Activated T-helper 1 cell treated with Interleukin-2 at 50 U/mL for 16 hours (primary cell): Measurements from ENCODE around the gene EPB41L5.
A peak's percentile ranks its signal among the peaks of the same experiment; 100 is the strongest.
"Not testable (repeated sequence)": the region's sequence is repeated elsewhere in the genome, so short reads cannot be mapped to it uniquely, and the experiment has no call there.

Experiments
- DNase-seq: peaks from one replicate; pipeline ENCODE4 v3.0.0-alpha.2; 2020; ENCODE audit warnings: low read depth

The EPB41L5 gene

DNA sequence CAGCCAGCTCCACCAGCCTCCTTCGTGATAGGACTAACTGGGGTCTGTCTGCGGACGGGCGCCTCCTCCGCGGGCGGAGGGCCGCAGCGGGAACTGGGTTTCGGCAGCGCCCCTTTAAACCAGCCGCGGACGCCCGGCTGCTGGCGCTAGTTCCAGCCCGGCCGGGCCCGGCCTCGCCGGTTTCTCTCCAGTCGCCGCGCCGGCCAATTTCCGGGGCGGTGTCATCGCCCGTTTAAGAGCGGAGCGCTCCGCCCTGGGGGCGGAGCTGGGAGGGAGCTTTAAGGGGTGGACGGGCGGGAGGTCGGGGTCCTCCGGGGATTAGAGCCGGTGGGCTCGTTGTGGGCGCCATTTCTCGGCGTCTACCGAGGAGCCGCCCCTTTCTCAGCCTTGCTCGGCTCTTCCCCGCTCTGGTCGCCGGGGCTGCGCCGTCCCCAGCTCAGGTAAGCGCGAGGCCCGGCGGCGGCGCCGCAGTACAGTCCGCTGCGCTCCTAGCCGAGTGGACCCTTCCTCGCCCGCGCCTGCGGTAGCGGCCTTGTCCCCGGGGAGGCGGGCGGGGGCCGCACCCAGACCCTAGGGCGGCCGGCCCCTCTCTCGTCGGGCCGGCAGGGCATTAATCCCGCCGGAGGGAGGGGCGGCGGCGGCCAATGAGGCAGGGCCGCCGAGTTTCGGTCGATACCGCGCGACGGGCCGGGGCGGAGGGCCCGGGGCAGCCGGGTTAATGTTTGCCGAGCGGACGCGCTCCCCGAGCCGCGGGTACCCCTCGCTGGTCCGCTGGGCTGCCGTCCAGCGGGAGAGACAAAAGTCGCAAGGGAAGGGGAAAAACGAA lies at the start of gene EPB41L5:
Gene EPB41L5 (plus strand): TSS at position 307 of the 826 bp plus-strand sequence. CDS start 6,008 bp downstream, outside the sequence.
- DNase-seq, result peak; percentile 66

DNA sequence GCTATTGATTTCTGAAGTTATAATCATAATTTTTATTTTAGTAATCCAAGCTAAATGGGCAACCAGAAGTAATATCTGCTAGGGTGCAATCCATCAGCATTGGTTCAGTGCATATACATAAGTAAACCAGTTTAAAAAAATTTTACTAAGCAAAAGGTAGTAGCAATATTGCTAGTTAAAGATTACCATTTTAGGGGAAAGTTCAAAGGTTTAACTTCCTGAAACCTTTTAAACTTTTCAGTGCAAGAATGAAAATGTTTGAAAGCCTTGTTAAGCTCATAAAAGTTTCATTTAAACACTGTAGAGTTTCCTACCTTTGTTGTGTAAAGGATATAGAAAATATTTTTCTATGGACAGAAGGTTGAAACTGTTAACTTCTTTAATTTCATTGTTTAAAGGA lies 31.0 kb upstream of the EPB41L5 start:
- DNase-seq, result no peak

DNA sequence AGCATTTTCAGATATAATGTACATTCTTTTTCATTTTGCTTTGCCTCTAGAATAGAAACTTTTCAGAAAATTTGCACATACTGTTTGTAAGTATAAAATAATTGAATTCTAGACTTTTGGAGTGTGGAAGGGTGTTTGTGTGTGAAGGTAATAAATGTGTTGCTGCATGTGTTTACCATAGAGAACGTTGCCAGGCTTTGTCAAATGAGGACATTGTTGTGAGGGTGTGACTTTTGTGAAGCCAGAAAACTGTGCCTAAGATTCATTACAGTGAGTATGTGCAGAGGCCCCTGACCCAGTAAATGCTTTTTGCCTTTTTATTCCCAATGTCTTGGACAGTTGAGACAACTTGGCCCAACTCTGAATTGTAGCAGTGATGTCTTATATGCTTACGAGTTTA lies 30.4 kb upstream of the EPB41L5 start:
- DNase-seq, result no peak

DNA sequence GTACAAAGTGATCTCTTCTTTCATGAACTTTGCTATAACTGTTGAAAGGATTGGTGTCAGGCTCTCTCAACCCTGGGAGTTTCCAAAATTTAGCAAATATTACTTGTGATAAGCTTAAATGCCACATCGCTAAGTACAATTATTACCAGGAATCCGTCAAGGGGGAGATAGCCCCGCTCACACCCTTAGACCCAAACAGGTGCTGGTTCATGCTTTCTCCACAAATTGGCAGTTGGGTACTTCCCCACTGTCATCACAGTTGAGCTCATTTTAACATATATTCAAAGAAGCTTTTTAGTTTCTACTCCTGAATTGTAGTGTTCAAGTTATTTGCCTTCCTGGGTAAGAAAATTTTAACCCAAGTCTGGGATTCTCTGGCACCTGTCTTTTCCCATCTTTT lies 29.8 kb upstream of the EPB41L5 start:
- DNase-seq, result no peak

DNA sequence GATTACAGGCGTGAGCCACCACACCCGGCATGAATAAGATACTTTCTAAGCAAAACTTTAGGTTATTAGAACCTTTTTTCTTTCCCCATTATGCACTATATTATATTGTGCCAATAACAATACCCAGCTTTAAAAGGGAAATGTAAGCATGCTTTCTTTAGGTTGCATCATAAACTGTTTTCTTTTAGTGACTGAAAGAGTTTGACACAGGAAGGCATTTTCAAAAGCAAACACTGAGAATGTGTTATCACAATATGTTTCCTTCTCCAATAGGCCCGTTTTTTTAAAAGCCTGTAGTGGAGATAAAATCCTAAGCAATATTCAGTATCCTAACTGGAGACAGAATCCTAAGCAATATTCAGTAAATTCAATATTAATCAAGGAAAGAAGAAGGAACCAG lies 16.7 kb upstream of the EPB41L5 start:
- no peak for DNase-seq

DNA sequence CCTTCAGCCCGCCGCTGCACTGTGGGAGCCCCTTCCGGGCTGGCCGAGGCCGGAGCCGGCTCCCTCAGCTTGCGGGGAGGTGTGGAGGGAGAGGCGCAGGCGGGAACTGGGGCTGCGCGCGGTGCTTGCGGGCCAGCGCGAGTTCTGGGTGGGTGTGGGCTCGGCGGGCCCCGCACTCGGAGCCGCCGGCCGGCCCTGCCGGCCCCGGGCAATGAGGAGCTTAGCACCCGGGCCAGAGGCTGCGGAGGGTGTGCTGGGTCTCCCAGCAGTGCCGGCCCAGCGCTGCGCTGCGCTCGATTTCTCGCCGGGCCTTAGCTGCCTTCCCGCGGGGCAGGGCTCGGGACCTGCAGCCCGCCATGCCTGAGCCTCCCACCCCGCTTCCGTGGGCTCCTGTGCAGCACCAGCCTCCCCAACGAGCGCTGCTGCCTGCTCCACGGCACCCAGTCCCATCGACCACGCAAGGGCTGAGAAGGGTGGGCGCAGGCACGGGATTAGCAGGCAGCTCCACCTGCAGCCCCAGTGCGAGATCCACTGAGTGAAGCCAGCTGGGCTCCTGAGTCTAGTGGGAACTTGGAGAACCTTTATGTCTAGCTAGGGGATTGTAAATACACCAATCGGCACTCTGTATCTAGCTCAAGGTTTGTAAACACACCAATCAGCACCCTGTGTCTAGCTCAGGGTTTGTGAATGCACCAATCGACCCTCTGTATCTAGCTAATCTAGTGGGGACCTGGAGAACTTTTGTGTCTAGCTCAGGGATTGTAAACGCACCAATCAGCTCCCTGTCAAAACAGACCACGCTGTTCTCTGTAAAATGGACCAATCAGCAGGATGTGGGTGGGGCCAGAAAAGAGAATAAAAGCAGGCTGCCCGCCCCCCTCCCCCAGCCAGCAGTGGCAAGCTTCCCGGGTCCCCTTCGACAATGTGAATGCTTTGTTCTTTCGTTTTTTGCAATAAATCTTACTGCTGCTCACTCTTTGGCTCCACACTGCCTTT lies 15.7 kb upstream of the EPB41L5 start:
- not testable (repeated sequence) for DNase-seq

DNA sequence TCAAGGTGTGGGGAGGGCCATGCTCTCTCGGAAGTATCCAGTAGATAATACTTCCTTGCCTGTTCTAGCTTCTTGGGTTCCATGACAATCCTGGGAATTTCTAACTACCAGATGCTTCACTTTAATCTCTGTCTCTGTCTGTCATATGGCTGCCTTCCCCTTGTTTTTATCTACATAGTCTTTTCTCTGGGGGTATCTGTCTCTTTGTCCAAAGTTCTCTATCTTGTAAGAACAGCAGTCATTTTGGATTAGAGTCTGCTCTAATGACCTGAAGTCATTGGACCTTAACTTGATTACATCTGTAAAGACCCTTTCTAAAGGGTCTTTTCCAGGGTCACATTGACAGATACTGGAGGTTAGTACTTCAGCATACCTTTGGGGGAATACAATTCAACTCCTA lies 11.4 kb upstream of the EPB41L5 start:
- DNase-seq, result no peak

DNA sequence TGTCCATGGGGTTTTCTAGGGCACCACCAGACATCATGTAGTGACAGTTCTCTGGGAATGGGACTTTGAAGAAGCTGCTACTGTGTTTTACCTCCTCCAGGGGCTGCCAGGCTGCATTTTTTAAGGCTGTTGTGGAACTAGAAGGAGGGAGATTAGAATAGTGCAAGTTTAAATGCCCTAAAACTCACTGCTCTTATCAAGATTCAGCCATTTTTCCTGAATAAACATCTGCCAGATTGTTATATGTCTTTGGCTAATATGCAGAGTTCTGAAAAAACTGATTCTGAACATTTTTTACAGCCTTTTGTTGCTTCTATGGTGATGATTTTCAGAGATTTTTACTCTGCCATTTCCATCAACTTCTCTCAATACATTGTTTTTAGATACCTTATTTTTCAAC lies 8.6 kb upstream of the EPB41L5 start:
- DNase-seq, result no peak

DNA sequence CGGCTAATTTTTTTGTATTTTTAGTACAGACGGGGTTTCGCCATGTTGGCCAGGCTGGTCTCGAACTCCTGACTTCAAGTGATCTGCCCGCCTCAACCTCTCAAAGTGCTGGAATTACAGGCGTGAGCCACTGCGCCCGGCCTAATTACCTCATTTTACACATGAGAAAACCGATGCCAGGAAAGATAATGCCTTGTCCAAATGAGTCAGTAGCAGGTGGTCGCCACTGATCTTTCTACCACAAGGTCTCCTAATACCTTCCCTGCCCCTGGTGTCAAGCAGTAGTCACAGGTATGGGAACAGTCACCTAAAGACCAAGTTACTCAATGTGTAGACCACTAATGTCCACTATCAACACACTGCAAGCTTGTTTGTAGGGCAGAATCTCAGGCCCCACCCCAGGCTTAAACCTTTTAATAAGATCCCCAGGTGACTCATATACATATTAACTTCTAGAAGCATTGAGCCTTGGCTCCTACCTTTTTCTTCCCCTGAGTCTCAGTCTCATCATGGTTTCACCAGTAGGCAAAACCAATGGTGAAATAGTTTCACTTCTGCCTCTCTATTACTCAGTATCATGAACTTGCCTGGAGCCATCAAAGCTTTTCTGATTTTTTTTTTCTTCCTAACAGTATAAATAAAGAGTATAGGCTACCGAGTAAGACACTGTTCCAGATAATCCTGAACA lies 6.9 kb upstream of the EPB41L5 start:
- no peak for DNase-seq

DNA sequence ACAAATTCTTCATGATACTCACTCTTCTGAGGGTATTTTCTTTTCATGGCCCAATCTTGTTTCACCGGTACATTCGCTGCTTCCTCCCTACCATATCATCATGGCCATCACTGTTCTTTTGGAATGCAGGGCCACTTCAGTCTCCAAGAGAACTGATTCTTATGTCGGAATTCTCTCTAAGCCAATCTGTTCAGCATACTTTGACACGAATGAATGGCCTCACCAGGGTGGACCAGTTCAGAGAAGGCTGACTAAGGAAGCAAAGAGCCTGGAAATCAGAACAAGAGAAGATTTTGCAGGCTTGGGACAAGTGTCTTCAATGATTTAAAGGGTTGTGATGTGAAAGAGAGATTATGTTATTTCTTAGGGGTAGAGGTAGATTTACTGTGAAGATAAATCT lies 5.0 kb upstream of the EPB41L5 start:
- no peak for DNase-seq

DNA sequence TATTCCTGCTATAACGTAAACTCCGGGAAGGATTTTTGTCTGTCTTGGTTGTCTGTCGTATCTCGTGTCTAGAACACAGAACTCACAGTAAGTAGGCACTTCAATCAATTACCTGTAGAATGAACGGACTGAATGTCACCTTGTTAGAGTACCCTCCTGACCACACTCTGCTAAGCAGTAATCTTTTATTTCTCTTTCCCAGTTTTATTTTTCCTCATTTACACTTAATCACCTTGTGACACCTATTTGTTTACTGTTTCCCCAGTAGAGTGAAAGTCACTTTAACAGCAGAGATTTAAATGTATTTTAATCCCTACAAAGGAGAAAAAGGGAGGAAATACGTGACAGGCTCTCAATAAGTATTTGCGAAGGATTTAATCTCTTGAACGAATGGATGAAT lies 514 bp upstream of the EPB41L5 start:
- no peak for DNase-seq

DNA sequence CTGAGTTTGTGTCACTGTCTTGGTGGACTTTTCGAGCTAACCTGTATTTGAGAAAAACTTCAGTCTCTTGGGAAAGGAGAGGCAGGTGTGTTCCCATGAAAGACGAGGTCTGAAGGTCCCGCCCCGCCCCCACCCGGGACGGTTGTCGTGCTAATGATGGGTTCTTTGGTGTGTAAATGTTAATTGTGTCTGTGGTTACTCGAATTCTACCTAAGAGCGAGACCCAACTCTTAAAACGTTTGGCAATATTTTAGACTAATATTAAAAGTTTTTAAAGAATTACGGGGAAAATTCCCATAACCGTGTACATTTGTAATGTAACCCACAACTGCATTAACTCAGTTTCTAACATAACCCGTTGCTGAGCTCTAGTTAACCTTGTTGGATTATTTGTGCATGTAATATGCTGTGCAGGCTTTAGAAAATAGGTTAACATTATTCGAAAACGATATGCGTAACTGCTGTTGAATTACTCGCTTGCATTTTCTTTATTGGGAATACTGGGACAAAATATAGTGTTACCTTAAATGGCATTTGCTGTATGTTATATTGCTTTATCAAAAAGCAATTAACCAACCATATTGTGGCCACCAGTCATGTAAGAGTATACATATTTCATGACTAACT lies 833 bp downstream of the EPB41L5 start:
- DNase-seq, result no peak

DNA sequence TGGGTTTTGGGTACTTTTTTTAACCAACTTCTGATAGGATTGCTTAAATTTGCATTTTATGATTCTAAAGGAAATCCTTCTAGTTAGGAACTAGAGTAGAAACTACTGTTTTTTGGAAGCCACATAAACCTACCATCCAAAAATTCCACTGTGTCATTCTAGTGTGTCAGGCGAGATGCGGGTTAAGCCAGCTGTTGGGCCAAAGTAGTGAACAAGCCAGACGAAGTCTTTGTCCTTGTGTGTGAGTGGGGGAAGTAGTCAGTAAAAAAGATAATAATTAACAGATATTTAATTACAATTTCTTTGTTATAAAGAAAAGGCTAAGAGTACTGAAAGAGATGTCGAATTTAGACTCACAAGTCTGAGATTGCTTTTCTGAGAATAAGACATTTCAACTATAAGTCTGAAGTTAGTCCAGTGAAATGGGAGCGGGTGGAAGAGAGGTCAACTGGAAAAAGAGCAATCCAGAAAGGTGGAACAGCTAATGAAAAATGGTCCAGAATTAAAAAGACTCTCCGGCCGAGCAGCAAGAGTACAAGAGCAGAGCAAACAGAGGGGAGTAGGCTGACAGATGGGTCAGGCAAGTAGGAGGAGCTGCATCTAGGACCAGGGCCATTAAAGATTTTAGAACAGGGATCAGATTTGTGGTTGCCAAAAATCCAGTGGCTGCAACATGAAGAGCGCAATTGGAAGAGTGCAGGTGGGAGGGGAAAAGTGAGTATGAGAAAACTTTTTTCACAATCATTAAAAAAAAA lies 1.5 kb downstream of the EPB41L5 start:
- DNase-seq, result no peak

DNA sequence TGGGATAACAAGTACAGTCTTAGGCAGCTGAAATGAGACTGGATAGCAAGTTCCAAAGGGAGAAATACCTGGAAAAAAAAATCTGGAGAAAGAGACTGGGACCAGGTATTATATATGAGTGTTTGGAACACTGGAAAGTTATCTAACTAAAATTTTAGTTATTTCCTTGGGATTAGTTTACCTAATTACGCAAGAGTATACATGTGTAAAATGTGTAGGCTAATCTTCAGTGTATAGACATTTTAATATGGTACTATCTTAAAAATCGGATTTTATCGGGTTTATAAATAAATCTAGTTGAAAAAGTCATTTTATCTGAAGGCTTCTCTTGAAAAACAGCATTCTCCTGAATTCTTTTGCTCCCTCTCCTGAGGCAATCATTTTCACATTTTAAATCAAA lies 3.9 kb downstream of the EPB41L5 start:
- no peak for DNase-seq

DNA sequence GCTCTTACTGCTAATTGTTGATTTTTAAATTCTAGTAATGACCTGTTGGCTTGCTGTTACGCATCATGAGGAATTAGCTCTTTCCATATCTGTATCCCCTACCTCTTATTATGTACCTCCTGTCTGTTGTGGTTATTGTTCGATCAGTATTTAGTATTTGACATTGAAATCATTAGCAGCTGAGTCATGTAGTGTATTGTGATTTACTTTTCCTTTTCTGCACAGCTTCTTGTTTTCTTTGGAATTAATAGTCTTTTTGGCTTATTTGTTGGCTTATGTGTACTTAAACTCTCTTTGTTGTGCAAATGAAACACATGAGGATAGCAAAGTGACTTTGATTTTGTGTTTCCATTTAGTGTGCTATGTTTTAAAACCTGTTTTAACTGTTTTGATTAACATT lies 4.3 kb downstream of the EPB41L5 start:
- no peak for DNase-seq

DNA sequence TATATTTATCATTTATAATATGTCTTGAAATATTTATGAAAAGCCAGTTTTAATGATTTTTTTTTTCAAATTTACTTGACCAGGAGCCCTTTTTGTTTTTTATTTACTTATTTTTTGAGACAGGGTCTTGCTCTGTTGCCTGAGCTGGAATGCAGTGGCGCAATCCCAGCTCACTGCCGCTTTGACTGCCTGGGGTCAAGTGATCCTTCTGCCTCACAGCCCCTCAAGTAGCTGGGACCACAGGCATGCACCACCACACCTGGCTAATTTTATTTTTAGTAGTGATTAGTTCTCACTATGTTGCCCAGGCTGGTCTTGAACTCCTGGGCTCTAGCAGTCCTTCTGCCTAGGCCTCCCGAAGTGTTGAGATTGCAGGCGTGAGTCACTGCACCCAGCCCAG lies 5.7 kb downstream of the EPB41L5 start:
- DNase-seq, result no peak

DNA sequence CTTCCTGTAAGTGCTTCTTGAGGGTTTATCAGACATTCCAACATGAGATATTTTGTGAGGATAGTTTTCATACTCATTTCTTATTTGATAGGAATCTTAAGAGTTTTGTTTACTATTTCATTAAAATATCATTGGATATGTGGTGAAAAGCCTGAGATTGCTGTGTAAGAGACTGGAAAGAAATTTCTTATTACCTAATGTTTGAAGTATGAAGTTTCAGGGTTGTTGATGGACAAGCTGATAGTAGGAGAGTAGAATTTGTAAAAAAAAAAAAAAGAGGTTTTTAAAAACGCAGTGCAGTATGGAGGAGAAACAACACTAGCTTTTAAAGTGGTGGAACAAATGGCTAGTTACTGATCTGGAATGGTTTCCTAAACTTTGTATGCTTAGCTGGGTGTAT lies 7.7 kb downstream of the EPB41L5 start:
- DNase-seq, result no peak

DNA sequence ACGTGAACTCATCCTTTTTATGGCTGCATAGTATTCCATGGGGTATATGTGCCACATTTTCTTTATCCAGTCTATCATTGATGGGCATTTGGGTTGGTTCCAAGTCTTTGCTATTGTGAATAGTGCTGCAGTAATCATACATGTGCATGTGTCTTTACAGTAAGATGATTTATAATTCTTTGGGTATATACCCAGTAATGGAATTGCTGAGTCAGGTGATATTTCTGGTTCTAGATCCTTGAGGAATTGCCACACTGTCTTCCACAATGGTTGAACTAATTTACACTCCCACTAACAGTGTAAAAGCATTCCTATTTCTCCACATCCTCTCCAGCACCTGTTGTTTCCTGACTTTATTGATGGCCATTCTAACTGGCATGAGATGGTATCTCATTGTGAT lies 9.6 kb downstream of the EPB41L5 start:
- DNase-seq, result not testable (repeated sequence)

DNA sequence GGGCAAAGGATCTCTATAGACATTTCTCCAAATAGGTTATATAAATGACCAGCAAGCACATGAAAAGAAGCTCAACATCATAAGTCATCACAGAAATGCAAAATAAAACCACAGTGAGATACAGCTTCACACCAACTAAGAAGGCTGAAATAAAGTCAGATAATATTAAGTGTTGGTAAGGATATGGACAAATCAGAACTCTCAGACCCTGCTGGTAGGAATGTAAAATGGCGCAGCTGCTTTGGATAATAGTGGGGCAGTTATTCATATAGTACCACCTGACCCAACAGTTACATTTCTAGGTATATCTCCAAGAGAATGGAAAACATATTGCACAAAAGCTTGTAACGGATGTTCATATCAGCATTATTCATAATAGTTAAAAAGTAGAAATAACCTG lies 14.0 kb downstream of the EPB41L5 start:
- no peak for DNase-seq

DNA sequence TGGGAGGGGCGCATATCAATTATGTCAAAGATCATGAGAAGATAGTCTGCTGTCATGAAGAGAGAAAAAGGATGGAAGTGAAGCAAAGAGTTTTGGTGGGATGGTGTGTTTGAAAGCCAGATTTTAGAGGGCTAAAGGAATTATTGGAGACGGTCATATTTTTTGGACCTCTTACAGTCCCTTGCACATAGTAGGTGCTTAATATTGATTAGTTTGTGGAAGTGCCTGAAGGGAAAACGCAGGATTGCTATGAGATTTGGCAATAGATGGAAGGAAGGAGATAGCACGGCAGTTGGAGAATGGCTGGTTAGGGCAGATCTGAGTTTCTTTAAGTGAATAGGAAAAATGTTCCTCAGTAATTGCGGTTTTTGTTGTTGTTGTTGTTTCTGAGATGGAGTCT lies 15.9 kb downstream of the EPB41L5 start:
- no peak for DNase-seq
